Endothelial cell of umbilical vein (primary cell): Measurements from ENCODE around the gene SSB. TPM values are rescaled to one million over a fixed set of nuclear protein-coding genes. Genes with fewer than 3 reads are reported as not detected.
"Not testable (repeated sequence)": the region's sequence is repeated elsewhere in the genome, so short reads cannot be mapped to it uniquely, and the experiment has no call there.

Source experiments
- BruUV-seq: library from RNA; stranded (reverse); fragments of 400-500 nt; replicated peaks from 2 replicates; lab custom pipeline; 2021; lab: Mats Ljungman, UMichigan
- CTCF ChIA-PET: fragments of 300-600, 350-600 bp; sonication (Branson Sonifier 250); formaldehyde crosslinking; loops from one replicate; lab custom pipeline; 2021; ENCODE audit warnings: antibody characterized with exemption, inconsistent platforms; lab: Charles Lee
- POLR2A ChIA-PET: fragments of 300-600, 350-600 bp; sonication (Branson Sonifier 250); formaldehyde crosslinking; loops from one replicate; lab custom pipeline; 2021; ENCODE audit warnings: antibody characterized with exemption, inconsistent platforms; lab: Charles Lee
- DNase-seq: peaks from one replicate; pipeline ENCODE4 v3.0.0-alpha.2; 2011; ENCODE audit warnings: low read depth, low spot score
- FAIRE-seq: peaks from 2 replicates; lab custom pipeline; 2011; peaks lifted over from hg19 to GRCh38; lab: Jason Lieb, UNC
- H2AFZ ChIP-seq: 2 replicates; pipeline ENCODE4 v1.6.0; 2012; ENCODE audit warnings: low read depth, low read length, control low read depth, inconsistent platforms
- H3K27ac ChIP-seq: 2 replicates; pipeline ENCODE4 v1.5.1; 2011; ENCODE audit warnings: low read depth, mild to moderate bottlenecking, control low read depth, low read length, moderate library complexity; ENCODE audit not compliant: insufficient read depth
- H3K27me3 ChIP-seq, 2 experiments: 2 replicates each; pipeline versions ENCODE4 v1.6.0 to v1.6.1; 2011; ENCODE audit warnings: low read length in 2 of 2, mixed read lengths in 1 of 2; ENCODE audit not compliant: control insufficient read depth in 2 of 2, insufficient read depth in 2 of 2
- H3K36me3 ChIP-seq, 2 experiments: 2 replicates in 1 of 2; 3 replicates in 1 of 2; pipeline ENCODE4 v1.5.1; 2011; ENCODE audit warnings: low read length in 2 of 2, mild to moderate bottlenecking in 1 of 2, moderate library complexity in 1 of 2; ENCODE audit not compliant: control insufficient read depth in 2 of 2, insufficient read depth in 2 of 2; ENCODE audit errors: extremely low read depth in 1 of 2
- H3K4me1 ChIP-seq: 3 replicates; pipeline ENCODE4 v1.5.1; 2011; ENCODE audit warnings: mild to moderate bottlenecking, low read length; ENCODE audit not compliant: control insufficient read depth, insufficient read depth; ENCODE audit errors: extremely low read depth
- H3K4me2 ChIP-seq: 2 replicates; pipeline ENCODE4 v1.6.1; 2011; ENCODE audit warnings: low read length, control low read depth, mixed read lengths; ENCODE audit not compliant: insufficient read depth
- H3K4me3 ChIP-seq, 3 experiments: fragments of 200-600 bp in 1 of 3; sonication (generic), shearing (Covaris generic) in 1 of 3; replicated peaks in 1 of 3; 2 replicates each; pipeline ENCODE4 v1.5.1; 2011 to 2016; ENCODE audit warnings: control low read depth in 3 of 3, low read length in 3 of 3, mild to moderate bottlenecking in 2 of 3, inconsistent platforms in 1 of 3, low read depth in 1 of 3, moderate library complexity in 1 of 3; ENCODE audit not compliant: insufficient read depth in 1 of 3
- H3K79me2 ChIP-seq: 2 replicates; pipeline ENCODE4 v1.6.0; 2012; ENCODE audit warnings: low read length, inconsistent platforms; ENCODE audit not compliant: control insufficient read depth, insufficient read depth
- H3K9ac ChIP-seq: replicated peaks from 2 replicates; pipeline ENCODE3; 2011; ENCODE audit warnings: low read length, control low read depth; ENCODE audit not compliant: insufficient read depth; ENCODE audit errors: extremely low read depth
- H3K9me1 ChIP-seq: replicated peaks from 3 replicates; pipeline ENCODE4 v1.6.0; 2011; ENCODE audit warnings: mild to moderate bottlenecking, low read length; ENCODE audit not compliant: control insufficient read depth, insufficient read depth; ENCODE audit errors: extremely low read depth
- H3K9me3 ChIP-seq: replicated peaks from 2 replicates; pipeline ENCODE4 v1.5.1; 2012; ENCODE audit warnings: low read length, inconsistent platforms; ENCODE audit not compliant: control insufficient read depth, insufficient read depth
- H4K20me1 ChIP-seq: replicated peaks from 2 replicates; pipeline ENCODE3; 2011; ENCODE audit warnings: mild to moderate bottlenecking, low read length; ENCODE audit not compliant: control insufficient read depth, insufficient read depth; ENCODE audit errors: extremely low read depth
- EZH2 ChIP-seq: IDR thresholded peaks from 2 replicates; pipeline ENCODE4 v1.6.1; 2012; ENCODE audit warnings: borderline replicate concordance, low read depth, mild to moderate bottlenecking, moderate library complexity, low read length, inconsistent platforms; ENCODE audit not compliant: severe bottlenecking
- POLR2AphosphoS5 ChIP-seq: IDR thresholded peaks from 2 replicates; pipeline ENCODE4 v1.6.1; 2012; ENCODE audit warnings: low read depth, mild to moderate bottlenecking, control low read depth, low read length, moderate library complexity; ENCODE audit not compliant: insufficient read depth
- dilution Hi-C: fragments of 300-500 bp; cut with MboI; formaldehyde crosslinking; loops from one replicate; pipeline ENCODE4 v1.15.0; 2019; ENCODE audit warnings: low sequenced_read_pairs; ENCODE audit not compliant: extremely low pct_ligation_motif_present
- intact Hi-C: fragments of 100-400 bp; cut with micrococcal nuclease; formaldehyde crosslinking; loops from one replicate; pipeline ENCODE4 v1.10.0; 2022
- polyA plus RNA-seq, 4 experiments: library from polyadenylated mRNA; depleted of rRNA in 3 of 4; stranded (reverse) in 3 of 4; unstranded in 1 of 4; fragments of >200 nt; gene quantifications; 2 replicates each; pipeline versions ENCODE4 v1.2.1 to v1.2.3, GENCODE V29; 2011 to 2012; ENCODE audit warnings: missing spikeins in 1 of 4
- total RNA-seq: library from RNA; stranded (reverse); gene quantifications from 2 replicates; pipeline ENCODE4 v1.2.3, GENCODE V29; 2021

SSB gene
- total and polyA plus RNA-seq, 2 donors (not counting 3 experiments of a cell fraction or from before 2014, with no cell fraction given), result 36.1 to 125 TPM

DNA sequence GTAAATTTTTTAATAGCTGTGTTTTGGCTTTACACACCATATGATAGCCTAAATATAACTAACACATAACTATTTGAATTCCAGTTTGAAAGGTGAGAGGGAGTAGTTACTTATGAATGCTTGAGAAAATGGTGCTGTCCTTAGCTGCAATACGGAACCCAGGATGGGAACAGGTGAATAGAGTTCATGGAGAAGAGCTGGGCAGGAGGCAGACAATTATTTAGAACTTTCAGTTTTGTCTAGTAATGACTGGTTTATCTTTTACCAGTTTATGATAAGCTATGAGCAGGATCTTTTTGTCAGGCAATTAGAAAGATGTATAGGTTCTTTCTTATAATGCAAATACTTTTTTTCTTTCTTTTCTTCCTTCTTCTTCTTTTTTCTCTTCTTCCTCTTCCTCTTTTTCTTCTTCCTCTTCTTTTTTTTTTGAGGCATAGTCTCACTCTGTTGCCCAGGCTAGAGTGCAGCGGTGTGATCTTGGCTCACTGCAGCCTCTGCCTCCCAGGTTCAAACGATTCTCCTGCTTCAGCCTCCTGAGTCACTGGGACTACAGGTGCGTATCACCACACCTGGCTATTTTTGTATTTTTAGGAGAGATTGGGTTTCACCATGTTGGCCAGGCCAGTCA lies 54.5 kb downstream of the SSB start:
- no peaks in the 10 kb centered on the region for H3K9me3 ChIP-seq
- dilution Hi-C loops, result no loop called here
- H3K27me3 ChIP-seq, result no peaks in the 10 kb centered on the region
- no peak overlapping the region for H2AFZ ChIP-seq
- peaks cover 26% of the 10 kb centered on the region for H3K79me2 ChIP-seq
- FAIRE-seq (no peak), DNase-seq (no peak)
- intact Hi-C loops, result no loop called here
- H3K4me1 ChIP-seq, result no peaks in the 10 kb centered on the region
- POLR2A ChIA-PET, result interaction anchor here (0.7 kb wide), 1 partner anchor 11 kb away, joined by 3 read pairs; no protein-coding TSS in a partner anchor
- CTCF ChIA-PET, result interaction anchor here (0.7 to 1.3 kb wide), 3 partner anchors 9 to 517 kb away, joined by 3 to 4 read pairs (median 3); partner anchors contain the start of gene UBR3
- no peak for TF ChIP-seq POLR2AphosphoS5
- no peak for TF ChIP-seq EZH2
- no peaks in the 10 kb centered on the region for H3K9me1 ChIP-seq
- H3K4me3 ChIP-seq, result no peak overlapping the region
- no peaks in the 10 kb centered on the region for H3K36me3 ChIP-seq
- BruUV-seq, result no TSS peak
- H3K4me2 ChIP-seq, result no peak overlapping the region
- H3K9ac ChIP-seq, result no peak overlapping the region
- no peak overlapping the region for H3K27ac ChIP-seq
- H4K20me1 ChIP-seq, result no peaks in the 10 kb centered on the region

DNA sequence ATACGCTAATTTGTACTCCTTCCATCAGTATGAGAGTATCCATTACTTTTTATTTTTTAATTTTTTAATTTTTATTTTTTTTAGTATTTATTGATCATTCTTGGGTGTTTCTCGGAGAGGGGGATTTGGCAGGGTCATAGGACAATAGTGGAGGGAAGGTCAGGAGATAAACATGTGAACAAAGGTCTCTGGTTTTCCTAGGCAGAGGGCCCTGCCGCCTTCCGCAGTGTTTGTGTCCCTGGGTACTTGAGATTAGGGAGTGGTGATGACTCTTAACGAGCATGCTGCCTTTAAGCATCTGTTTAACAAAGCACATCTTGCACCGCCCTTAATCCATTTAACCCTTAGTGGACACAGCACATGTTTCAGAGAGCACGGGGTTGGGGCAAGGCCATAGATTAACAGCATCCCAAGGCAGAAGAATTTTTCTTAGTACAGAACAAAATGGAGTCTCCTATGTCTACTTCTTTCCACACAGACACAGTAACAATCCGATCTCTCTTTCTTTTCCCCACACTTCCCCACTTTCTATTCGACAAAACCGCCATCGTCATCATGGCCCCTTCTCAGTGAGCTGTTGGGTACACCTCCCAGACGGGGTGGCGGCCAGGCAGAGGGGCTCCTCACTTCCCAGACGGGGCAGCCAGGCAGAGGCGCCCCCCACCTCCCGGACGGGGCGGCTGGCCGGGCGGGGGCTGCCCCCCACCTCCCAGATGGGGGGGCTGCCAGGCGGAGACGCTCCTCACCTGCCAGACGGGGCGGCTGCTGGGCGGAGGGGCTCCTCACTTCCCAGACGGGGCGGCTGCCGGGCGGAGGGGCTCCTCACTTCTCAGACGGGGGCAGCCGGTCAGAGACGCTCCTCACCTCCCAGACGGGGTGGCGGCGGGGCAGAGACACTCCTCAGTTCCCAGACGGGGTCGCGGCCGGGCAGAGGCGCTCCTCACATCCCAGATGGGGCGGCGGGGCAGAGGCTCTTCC lies 56.9 kb downstream of the SSB start:
- CTCF ChIA-PET, H3K9me1 ChIP-seq, H3K36me3 ChIP-seq, BruUV-seq, H3K9me3 ChIP-seq, H2AFZ ChIP-seq, H3K4me1 ChIP-seq, intact Hi-C loops, dilution Hi-C loops, DNase-seq, H3K27ac ChIP-seq, H3K4me3 ChIP-seq, POLR2A ChIA-PET, H4K20me1 ChIP-seq, FAIRE-seq, H3K9ac ChIP-seq, H3K4me2 ChIP-seq, H3K27me3 ChIP-seq: not testable (repeated sequence)
- H3K79me2 ChIP-seq, result peaks cover 30% of the 10 kb centered on the region
